GM12878 (cell line): Measurements from ENCODE around the gene CNNM4. TPM values are rescaled to one million over a fixed set of nuclear protein-coding genes. Genes with fewer than 3 reads are reported as not detected.

Experiments
- ATAC-seq: fragments of 200-7000 bp; cut with Tn5 transposase; 3 replicates; pipeline ENCODE4 v1.9.1; 2020; ENCODE audit warnings: mild to moderate bottlenecking, moderate library complexity
- BruUV-seq: library from RNA; stranded (reverse); fragments of 400-500 nt; replicated peaks from 2 replicates; lab custom pipeline; 2021; lab: Mats Ljungman, UMichigan
- CTCF ChIA-PET: fragments of 300-600 bp; sonication (Branson Sonifier 250); formaldehyde crosslinking; extraction: SDS; loops from one replicate; lab custom pipeline; 2021; ENCODE audit warnings: inconsistent platforms; lab: Yijun Ruan, JAX
- POLR2A ChIA-PET: fragments of 350-600 bp; formaldehyde crosslinking; extraction: SDS; loops from one replicate; lab custom pipeline; 2021; ENCODE audit warnings: inconsistent platforms; lab: Charles Lee
- RAD21 ChIA-PET: fragments of 300-600 bp; sonication (Branson Sonifier 250); formaldehyde crosslinking; loops from one replicate; lab custom pipeline; 2023; ENCODE audit warnings: antibody characterized with exemption; ENCODE audit not compliant: unreplicated experiment; lab: Charles Lee
- SMC1A ChIA-PET: fragments of 300-600 bp; sonication (Branson Sonifier 250); formaldehyde crosslinking; loops from one replicate; lab custom pipeline; 2023; ENCODE audit not compliant: unreplicated experiment, uncharacterized antibody; lab: Charles Lee
- DNase-seq: peaks from one replicate; pipeline ENCODE4 v3.0.0-alpha.2; 2011; ENCODE audit warnings: low read depth, low spot score
- FAIRE-seq: peaks from 3 replicates; lab custom pipeline; 2011; peaks lifted over from hg19 to GRCh38; lab: Jason Lieb, UNC
- H2AFZ ChIP-seq: 2 replicates; pipeline ENCODE4 v1.6.0; 2011; ENCODE audit warnings: low read depth, low read length, control low read depth; ENCODE audit not compliant: control insufficient read depth
- H3K27ac ChIP-seq: 2 replicates; pipeline ENCODE4 v1.5.1; 2011; ENCODE audit warnings: control low read depth; ENCODE audit not compliant: control insufficient read depth, insufficient read depth
- H3K27me3 ChIP-seq, 2 experiments: replicated peaks in 1 of 2; 2 replicates each; pipeline versions ENCODE4 v1.6.0 to v1.6.1; 2011; ENCODE audit warnings: low read length in 1 of 2; ENCODE audit not compliant: control insufficient read depth in 2 of 2, insufficient read depth in 2 of 2
- H3K36me3 ChIP-seq, 2 experiments: 2 replicates each; pipeline ENCODE4 v1.5.1; 2011; ENCODE audit warnings: low read length in 1 of 2; ENCODE audit not compliant: control insufficient read depth in 2 of 2, insufficient read depth in 2 of 2
- H3K4me1 ChIP-seq: 2 replicates; pipeline ENCODE4 v1.6.1; 2011; ENCODE audit warnings: mild to moderate bottlenecking, low read length, moderate library complexity, mixed read lengths; ENCODE audit not compliant: control insufficient read depth, insufficient read depth
- H3K4me2 ChIP-seq: 2 replicates; pipeline ENCODE4 v1.6.0; 2011; ENCODE audit warnings: control low read depth; ENCODE audit not compliant: control insufficient read depth, insufficient read depth
- H3K4me3 ChIP-seq: fragments of 200-600 bp; sonication (generic); 2 replicates; pipeline ENCODE4 v1.5.1; 2016
- H3K79me2 ChIP-seq: 2 replicates; pipeline ENCODE4 v1.6.0; 2011; ENCODE audit warnings: low read length; ENCODE audit not compliant: control insufficient read depth, insufficient read depth
- H3K9ac ChIP-seq: 2 replicates; pipeline ENCODE4 v1.8.0; 2011; ENCODE audit warnings: low read length, control low read depth, mixed read lengths; ENCODE audit not compliant: control insufficient read depth, insufficient read depth
- H3K9me3 ChIP-seq: replicated peaks from 3 replicates; pipeline ENCODE4 v1.5.1; 2011; ENCODE audit warnings: mild to moderate bottlenecking, low read length; ENCODE audit not compliant: control insufficient read depth, insufficient read depth
- H4K20me1 ChIP-seq: 2 replicates; pipeline ENCODE4 v1.6.0; 2011; ENCODE audit not compliant: control insufficient read depth, insufficient read depth
- EGR1 ChIP-seq, 2 experiments: IDR thresholded peaks; 1 replicate in 1 of 2; 2 replicates in 1 of 2; pipeline ENCODE4 v1.6.1; 2011 to 2012; ENCODE audit warnings: low read depth in 2 of 2, low read length in 2 of 2, borderline replicate concordance in 1 of 2, mild to moderate bottlenecking in 1 of 2, moderate library complexity in 1 of 2
- HDGF ChIP-seq: fragments of 450-650 bp; IDR thresholded peaks from 2 replicates; pipeline ENCODE4 v1.6.1; 2016; ENCODE audit warnings: antibody characterized with exemption
- PKNOX1 ChIP-seq: fragments of 450-650 bp; IDR thresholded peaks from 2 replicates; pipeline ENCODE4 v1.6.1; 2016; ENCODE audit warnings: mild to moderate bottlenecking
- POLR2A ChIP-seq: IDR thresholded peaks from 2 replicates; pipeline ENCODE4 v1.6.1; 2011; ENCODE audit warnings: low read depth, mild to moderate bottlenecking, low read length
- USF2 ChIP-seq: IDR thresholded peaks from 2 replicates; pipeline ENCODE4 v1.6.1; 2011; ENCODE audit warnings: low read depth, low read length, improper control_type of control experiment, borderline replicate concordance
- ZBED1 ChIP-seq: IDR thresholded peaks from 2 replicates; pipeline ENCODE4 v1.6.1; 2016; ENCODE audit warnings: borderline replicate concordance
- WGBS: methylation state at CpG from one replicate; pipeline ENCODE4 v1.1.6; 2016; ENCODE audit warnings: low lambda C conversion rate; ENCODE audit not compliant: insufficient replicate concordance, insufficient coverage; ENCODE audit errors: missing lambda C conversion rate; 5-methylcytosine and 5-hydroxymethylcytosine counted together
- in situ Hi-C: fragments of 300-500 bp; cut with MboI; formaldehyde crosslinking; loops from 9 replicates; pipeline ENCODE4 v1.14.3; 2018; ENCODE audit warnings: mixed read lengths
- intact Hi-C: fragments of 100-400 bp; cut with micrococcal nuclease; formaldehyde crosslinking; loops from one replicate; pipeline ENCODE4 v1.14.2; 2022; ENCODE audit not compliant: unreplicated experiment
- polyA plus RNA-seq, 11 experiments: library from polyadenylated mRNA; depleted of rRNA in 4 of 11; unstranded in 6 of 11; stranded (reverse) in 5 of 11; fragments of >200 nt; fragmentation: Nextera tagmentation in 4 of 11; fragmentation: Illumina TruSeq in 1 of 11; extraction: Ambion mirVana in 4 of 11; extraction: Trizol in 1 of 11; gene quantifications; 1 replicate in 1 of 11; 2 replicates in 10 of 11; pipeline versions ENCODE4 v1.2.1 to v1.2.3, GENCODE V29; 2011 to 2016; ENCODE audit warnings: inconsistent platforms in 2 of 11, missing spikeins in 2 of 11, low read depth in 1 of 11
- total RNA-seq, 4 experiments: library from RNA; depleted of rRNA in 3 of 4; stranded (reverse); fragments of >200 nt in 3 of 4; fragmentation: Illumina TruSeq in 1 of 4; extraction: Trizol in 1 of 4; gene quantifications; 2 replicates each; pipeline versions ENCODE4 v1.2.1 to v1.2.3, GENCODE V29; 2013 to 2021

The CNNM4 gene
- total and polyA plus RNA-seq, 10 of the 15 experiments (the other 5 are each of a cell fraction or from before 2014, with no cell fraction given): 2.4 to 13.8 (median 8.1) TPM

- H3K27me3 ChIP-seq: no peaks in the 10 kb centered on the region
- ATAC-seq (peak; percentile 58), DNase-seq (no peak), FAIRE-seq (no peak)
- no peaks in the 10 kb centered on the region for H3K79me2 ChIP-seq
- 0 out of 2 replicates have a peak overlapping the region, but pooled peaks have one; percentile 0 for H3K9ac ChIP-seq
- H3K9me3 ChIP-seq: no peaks in the 10 kb centered on the region
- BruUV-seq: TSS peak; percentile 46
- peak; percentile 18; the same call in 1 of the 2 replicates for TF ChIP-seq PKNOX1
- TF ChIP-seq HDGF: peak; percentile 97
- TF ChIP-seq USF2: no peak
- no peak for TF ChIP-seq ZBED1
- peak; percentile 50 for TF ChIP-seq POLR2A
- TF ChIP-seq EGR1 (IDR thresholded peaks at IDR 0.05; ENCODE audit: borderline replicate concordance in 1 of 2, low read depth in 2 of 2, low read length in 2 of 2): peak in 1 of 2 experiments; percentile 52; a peak in 1 of 3 replicates
- H3K36me3 ChIP-seq: peaks cover 16 to 23% of the 10 kb centered on the region in 2 experiments
- ChIA-PET CTCF (interaction anchor here (0.8 to 2.6 kb wide), 8 partner anchors 11 to 209 kb away, joined by 3 to 42 read pairs (median 6); partner anchors contain the start of gene CNNM4), POLR2A (interaction anchor here (0.6 to 1.0 kb wide), 2 partner anchors 28 to 57 kb away, joined by 3 to 9 read pairs; no protein-coding TSS in a partner anchor), RAD21 (interaction anchor here (0.6 to 2.0 kb wide), 4 partner anchors 12 to 245 kb away, joined by 3 to 6 read pairs (median 4); no protein-coding TSS in a partner anchor), SMC1A (interaction anchor here (0.8 to 2.2 kb wide), 6 partner anchors 9 to 197 kb away, joined by 3 to 7 read pairs (median 4); no protein-coding TSS in a partner anchor)
- peak overlapping the region; percentile 37 for H3K27ac ChIP-seq
- H4K20me1 ChIP-seq: no peaks in the 10 kb centered on the region
- no peak overlapping the region for H3K4me2 ChIP-seq
- H3K4me3 ChIP-seq: no peak overlapping the region
- peaks cover 22% of the 10 kb centered on the region for H3K4me1 ChIP-seq
- WGBS: 18% methylated on average over 10 of the region's 10 CpGs
- in situ Hi-C loops (no loop called here), intact Hi-C loops (loop anchor here (2.0 to 5.0 kb wide), 2 partner anchors 37 to 165 kb away; partner anchors contain the start of gene KANSL3)
- H2AFZ ChIP-seq: peak overlapping the region; percentile 33; the same call in 1 of the 2 replicates
Observed at GRCh38 chr2:96801786-96802595, 41.3 kb downstream of the CNNM4 start.
